Neuronal stem cell (in vitro differentiated cells): ENCODE results near the gene UBE2D3.

ENCODE experiments used
- DNase-seq: peaks from one replicate; pipeline ENCODE4 v3.0.0-alpha.2; 2013; ENCODE audit warnings: low spot score
- H2AFZ ChIP-seq: one replicate; pipeline ENCODE4 v1.6.1; 2013; ENCODE audit warnings: mild to moderate bottlenecking, low read length, inconsistent platforms
- H2AK5ac ChIP-seq: 2 replicates; pipeline ENCODE4 v1.6.1; 2013; ENCODE audit warnings: low read depth, mild to moderate bottlenecking, inconsistent platforms, low read length, moderate library complexity, mixed read lengths
- H2BK120ac ChIP-seq: 2 replicates; pipeline ENCODE4 v1.6.1; 2013; ENCODE audit warnings: low read depth, mild to moderate bottlenecking, inconsistent platforms, low read length, moderate library complexity, mixed read lengths
- H2BK12ac ChIP-seq: one replicate; pipeline ENCODE4 v1.6.1; 2013; ENCODE audit warnings: low read length, inconsistent platforms
- H2BK15ac ChIP-seq: 2 replicates; pipeline ENCODE4 v1.6.1; 2013; ENCODE audit warnings: mild to moderate bottlenecking, low read length, inconsistent platforms, mixed read lengths
- H2BK5ac ChIP-seq: one replicate; pipeline ENCODE4 v1.6.1; 2013; ENCODE audit warnings: inconsistent platforms, mild to moderate bottlenecking, low read length, moderate library complexity
- H3K14ac ChIP-seq: one replicate; pipeline ENCODE4 v1.6.1; 2013; ENCODE audit warnings: low read length, inconsistent platforms
- H3K18ac ChIP-seq: 2 replicates; pipeline ENCODE4 v1.6.1; 2013; ENCODE audit warnings: low read length, inconsistent platforms
- H3K23ac ChIP-seq: 2 replicates; pipeline ENCODE4 v1.6.1; 2013; ENCODE audit warnings: low read depth, mild to moderate bottlenecking, mixed read lengths, low read length, inconsistent platforms; ENCODE audit not compliant: poor library complexity
- H3K27ac ChIP-seq: replicated peaks from 3 replicates; pipeline ENCODE4 v1.5.1; 2013; ENCODE audit warnings: low read length, inconsistent platforms
- H3K27me3 ChIP-seq, 3 experiments: 2 replicates each; pipeline ENCODE4 v1.6.1; 2013; ENCODE audit warnings: low read length in 3 of 3, mild to moderate bottlenecking in 2 of 3, inconsistent platforms in 1 of 3, low read depth in 1 of 3, mixed read lengths in 1 of 3, moderate library complexity in 1 of 3; ENCODE audit not compliant: control insufficient read depth in 3 of 3, insufficient read depth in 3 of 3
- H3K36me3 ChIP-seq, 2 donors: replicated peaks in 1 of 2; 2 replicates each; pipeline ENCODE4 v1.6.1; 2013; ENCODE audit warnings: low read length in 2 of 2; ENCODE audit not compliant: control insufficient read depth in 2 of 2, insufficient read depth in 2 of 2
- H3K4ac ChIP-seq: 2 replicates; pipeline ENCODE4 v1.6.1; 2013; ENCODE audit warnings: inconsistent platforms, mild to moderate bottlenecking, low read length, moderate library complexity
- H3K4me1 ChIP-seq, 2 donors: 1 replicate in 1 of 2; 2 replicates in 1 of 2; pipeline ENCODE4 v1.6.1; 2013; ENCODE audit warnings: low read length in 2 of 2, low read depth in 1 of 2; ENCODE audit not compliant: control insufficient read depth in 2 of 2, insufficient read depth in 1 of 2
- H3K4me2 ChIP-seq: one replicate; pipeline ENCODE4 v1.6.1; 2013; ENCODE audit warnings: mild to moderate bottlenecking, low read length, inconsistent platforms; ENCODE audit not compliant: insufficient read depth, poor library complexity, severe bottlenecking
- H3K4me3 ChIP-seq, 2 donors: 2 replicates each; pipeline ENCODE4 v1.5.1; 2013; ENCODE audit warnings: low read length in 2 of 2, mild to moderate bottlenecking in 2 of 2, inconsistent platforms in 1 of 2, moderate library complexity in 1 of 2
- H3K79me1 ChIP-seq: one replicate; pipeline ENCODE4 v1.6.1; 2013; ENCODE audit warnings: low read depth, mild to moderate bottlenecking, inconsistent platforms, low read length, moderate library complexity
- H3K9ac ChIP-seq: one replicate; pipeline ENCODE4 v1.6.1; 2013; ENCODE audit warnings: mild to moderate bottlenecking, low read depth, low read length, inconsistent platforms; ENCODE audit not compliant: poor library complexity
- H3K9me3 ChIP-seq, 2 donors: replicated peaks in 1 of 2; 2 replicates each; pipeline versions ENCODE3 to v1.6.1; 2013; ENCODE audit warnings: low read length in 2 of 2, mild to moderate bottlenecking in 2 of 2, inconsistent platforms in 1 of 2, low read depth in 1 of 2, mixed read lengths in 1 of 2, moderate library complexity in 1 of 2; ENCODE audit not compliant: control insufficient read depth in 2 of 2, insufficient read depth in 1 of 2
- H4K8ac ChIP-seq: one replicate; pipeline ENCODE4 v1.6.1; 2013; ENCODE audit warnings: low read depth, mild to moderate bottlenecking, inconsistent platforms, low read length, moderate library complexity
- H4K91ac ChIP-seq: one replicate; pipeline ENCODE4 v1.6.1; 2013; ENCODE audit warnings: low read length, low read depth, mild to moderate bottlenecking, inconsistent platforms; ENCODE audit not compliant: poor library complexity
- WGBS, 2 donors: extraction: QIAGEN DNeasy Blood & Tissue Kit; methylation state at CpG; one replicate each; pipeline ENCODE4 v1.1.7; 2013; ENCODE audit warnings: missing lambda C conversion rate in 2 of 2, mixed read lengths in 1 of 2; ENCODE audit not compliant: insufficient read length in 2 of 2, insufficient replicate concordance in 1 of 2; ENCODE audit errors: extremely low coverage in 2 of 2; 5-methylcytosine and 5-hydroxymethylcytosine counted together

UBE2D3 gene

DNA sequence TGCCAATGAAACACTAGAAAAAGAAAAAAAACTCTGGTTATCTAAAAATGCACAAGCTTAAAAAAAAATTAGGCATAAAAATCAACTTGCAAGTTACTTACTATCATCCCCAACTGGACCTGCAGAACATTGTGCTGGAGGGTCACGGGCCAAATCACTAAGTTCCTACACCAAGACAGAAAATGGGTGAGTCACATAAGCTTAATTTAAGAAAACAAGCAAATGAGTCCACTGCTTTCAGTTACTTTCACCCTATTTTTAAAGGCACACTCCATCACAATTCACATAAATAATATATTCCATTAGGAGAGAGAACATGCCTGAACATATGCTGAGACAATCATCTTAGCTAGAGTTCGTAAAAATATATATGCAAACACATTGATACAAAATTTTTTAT is 17.7 kb downstream of the UBE2D3 start:
- Histone ChIP-seq H3K9me3 (peaks cover 0 to 4% of the 10 kb centered on the region in 2 donors), H3K27me3 (no peaks in the 10 kb centered on the region), H3K36me3 (peaks cover 5 to 100% of the 10 kb centered on the region in 2 donors), H2BK120ac (no peak overlapping the region), H3K23ac (no peak overlapping the region), H3K4me1 (peaks cover 0 to 1% of the 10 kb centered on the region in 2 donors), H3K4ac (no peak overlapping the region), H3K18ac (no peak overlapping the region), H4K8ac (no peak overlapping the region), H2BK12ac (no peak overlapping the region), H3K79me1 (no peaks in the 10 kb centered on the region), H2BK15ac (no peak overlapping the region), H3K9ac (no peak overlapping the region), H2AK5ac (no peak overlapping the region), H2BK5ac (no peak overlapping the region), H4K91ac (no peak overlapping the region), H3K4me2 (no peak overlapping the region), H2AFZ (no peak overlapping the region), H3K27ac (no peak overlapping the region), H3K14ac (no peak overlapping the region), H3K4me3 (no peak overlapping the region)
- no CpG with 5 or more reads among the region's 2 CpGs for WGBS, 2 donors
- DNase-seq: no peak

DNA sequence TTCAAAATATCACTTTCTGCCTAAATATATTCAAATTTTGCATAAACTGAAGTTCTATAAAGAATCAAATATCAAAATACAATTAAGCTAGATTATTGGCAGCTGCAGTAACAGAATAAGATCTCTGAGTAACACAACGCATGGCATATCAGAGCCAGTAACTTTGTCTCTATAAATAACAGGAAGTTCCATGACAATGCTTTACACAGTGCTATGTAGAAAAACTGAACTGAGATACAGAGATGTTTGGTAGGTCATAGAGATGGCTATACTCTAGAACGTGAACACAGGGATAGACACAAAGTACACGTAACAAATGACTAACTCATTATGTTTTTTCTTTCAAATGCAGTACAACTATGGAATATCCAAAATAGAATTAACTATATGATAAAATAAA is 18.2 kb downstream of the UBE2D3 start:
- Histone ChIP-seq H3K36me3 (peaks cover 7 to 100% of the 10 kb centered on the region in 2 donors), H3K4me3 (no peak overlapping the region), H3K14ac (no peak overlapping the region), H2AK5ac (no peak overlapping the region), H2BK5ac (no peak overlapping the region), H2BK15ac (no peak overlapping the region), H3K23ac (no peak overlapping the region), H3K79me1 (no peaks in the 10 kb centered on the region), H3K4ac (no peak overlapping the region), H3K9me3 (no peaks in the 10 kb centered on the region), H3K18ac (no peak overlapping the region), H3K4me2 (no peak overlapping the region), H3K27ac (no peak overlapping the region), H3K27me3 (no peaks in the 10 kb centered on the region), H4K8ac (no peak overlapping the region), H4K91ac (no peak overlapping the region), H2BK120ac (no peak overlapping the region), H2BK12ac (no peak overlapping the region), H3K4me1 (peaks cover 0 to 1% of the 10 kb centered on the region in 2 donors), H3K9ac (no peak overlapping the region), H2AFZ (no peak overlapping the region)
- WGBS, 2 donors: no CpG with 5 or more reads among the region's 3 CpGs
- no peak for DNase-seq

DNA sequence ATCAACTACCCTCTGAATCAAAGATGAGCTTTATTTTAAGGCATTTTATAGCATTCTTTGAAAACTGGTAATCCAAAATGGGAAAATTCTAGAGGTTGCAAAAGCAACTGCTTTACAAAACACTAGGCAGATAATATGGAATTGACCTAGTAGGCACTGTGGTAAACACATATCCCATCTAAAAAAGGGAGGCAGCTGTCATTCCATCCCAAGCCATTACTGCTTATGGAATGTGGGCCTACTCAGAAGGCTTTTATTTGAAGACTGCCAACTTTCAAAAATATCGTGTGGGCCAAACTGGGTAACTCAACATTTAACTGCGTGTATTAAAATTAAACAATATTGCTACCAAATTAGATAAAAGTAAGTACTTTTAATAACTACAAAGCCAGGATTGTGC is 19.3 kb downstream of the UBE2D3 start:
- H3K4me1 ChIP-seq: peaks cover 0 to 1% of the 10 kb centered on the region in 2 donors
- H3K27me3 ChIP-seq: no peaks in the 10 kb centered on the region
- DNase-seq: no peak
- no peak overlapping the region for H3K4me2 ChIP-seq
- H3K36me3 ChIP-seq: peaks cover 7 to 100% of the 10 kb centered on the region in 2 donors
- H3K23ac ChIP-seq: no peak overlapping the region
- no peak overlapping the region for H2AFZ ChIP-seq
- H3K18ac ChIP-seq: no peak overlapping the region
- H2AK5ac ChIP-seq: no peak overlapping the region
- no peak overlapping the region for H3K9ac ChIP-seq
- H2BK12ac ChIP-seq: no peak overlapping the region
- H3K4me3 ChIP-seq: no peak overlapping the region
- H4K91ac ChIP-seq: no peak overlapping the region
- H3K27ac ChIP-seq: no peak overlapping the region
- H2BK15ac ChIP-seq: no peak overlapping the region
- H3K79me1 ChIP-seq: no peaks in the 10 kb centered on the region
- H2BK120ac ChIP-seq: no peak overlapping the region
- no peaks in the 10 kb centered on the region for H3K9me3 ChIP-seq
- no peak overlapping the region for H2BK5ac ChIP-seq
- no peak overlapping the region for H3K14ac ChIP-seq
- H4K8ac ChIP-seq: no peak overlapping the region
- WGBS, 2 donors: no CpG with 5 or more reads among the region's 2 CpGs
- H3K4ac ChIP-seq: no peak overlapping the region

DNA sequence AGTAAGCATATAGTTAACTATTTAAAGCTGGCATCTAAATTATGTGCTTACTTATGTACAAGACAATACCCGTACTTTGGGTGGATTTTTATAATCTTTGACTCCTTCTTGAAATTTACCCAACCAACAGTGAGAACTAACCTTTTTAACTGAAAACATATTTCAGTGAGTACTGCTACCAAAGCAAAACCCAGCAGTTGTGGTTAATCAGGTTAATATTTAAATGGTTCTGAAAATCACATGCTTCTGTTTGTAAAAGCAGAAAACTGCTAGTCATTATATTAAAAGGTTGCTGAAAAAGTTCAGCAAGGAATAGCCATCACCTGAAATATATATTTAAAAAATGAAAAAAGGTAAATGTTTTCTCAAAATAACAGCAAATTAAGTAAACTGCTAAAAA is 20.0 kb downstream of the UBE2D3 start:
- H3K4me3 ChIP-seq: no peak overlapping the region
- no peak overlapping the region for H2BK5ac ChIP-seq
- H2BK15ac ChIP-seq: no peak overlapping the region
- H3K14ac ChIP-seq: no peak overlapping the region
- H2BK12ac ChIP-seq: no peak overlapping the region
- no peaks in the 10 kb centered on the region for H3K79me1 ChIP-seq
- no peaks in the 10 kb centered on the region for H3K27me3 ChIP-seq
- no peak overlapping the region for H3K4me2 ChIP-seq
- no peak overlapping the region for H2AK5ac ChIP-seq
- no peak overlapping the region for H3K9ac ChIP-seq
- no peak overlapping the region for H2BK120ac ChIP-seq
- H3K4me1 ChIP-seq: peaks cover 0 to 1% of the 10 kb centered on the region in 2 donors
- no peak overlapping the region for H3K23ac ChIP-seq
- no peak overlapping the region for H3K18ac ChIP-seq
- no peak overlapping the region for H4K8ac ChIP-seq
- H2AFZ ChIP-seq: no peak overlapping the region
- H3K36me3 ChIP-seq: peaks cover 9 to 100% of the 10 kb centered on the region in 2 donors
- no peaks in the 10 kb centered on the region for H3K9me3 ChIP-seq
- no peak overlapping the region for H4K91ac ChIP-seq
- WGBS, 2 donors: no CpG with 5 or more reads among the region's 1 CpG
- H3K4ac ChIP-seq: no peak overlapping the region
- no peak for DNase-seq
- no peak overlapping the region for H3K27ac ChIP-seq
